ENCODE data around the gene CYS1.

DNA sequence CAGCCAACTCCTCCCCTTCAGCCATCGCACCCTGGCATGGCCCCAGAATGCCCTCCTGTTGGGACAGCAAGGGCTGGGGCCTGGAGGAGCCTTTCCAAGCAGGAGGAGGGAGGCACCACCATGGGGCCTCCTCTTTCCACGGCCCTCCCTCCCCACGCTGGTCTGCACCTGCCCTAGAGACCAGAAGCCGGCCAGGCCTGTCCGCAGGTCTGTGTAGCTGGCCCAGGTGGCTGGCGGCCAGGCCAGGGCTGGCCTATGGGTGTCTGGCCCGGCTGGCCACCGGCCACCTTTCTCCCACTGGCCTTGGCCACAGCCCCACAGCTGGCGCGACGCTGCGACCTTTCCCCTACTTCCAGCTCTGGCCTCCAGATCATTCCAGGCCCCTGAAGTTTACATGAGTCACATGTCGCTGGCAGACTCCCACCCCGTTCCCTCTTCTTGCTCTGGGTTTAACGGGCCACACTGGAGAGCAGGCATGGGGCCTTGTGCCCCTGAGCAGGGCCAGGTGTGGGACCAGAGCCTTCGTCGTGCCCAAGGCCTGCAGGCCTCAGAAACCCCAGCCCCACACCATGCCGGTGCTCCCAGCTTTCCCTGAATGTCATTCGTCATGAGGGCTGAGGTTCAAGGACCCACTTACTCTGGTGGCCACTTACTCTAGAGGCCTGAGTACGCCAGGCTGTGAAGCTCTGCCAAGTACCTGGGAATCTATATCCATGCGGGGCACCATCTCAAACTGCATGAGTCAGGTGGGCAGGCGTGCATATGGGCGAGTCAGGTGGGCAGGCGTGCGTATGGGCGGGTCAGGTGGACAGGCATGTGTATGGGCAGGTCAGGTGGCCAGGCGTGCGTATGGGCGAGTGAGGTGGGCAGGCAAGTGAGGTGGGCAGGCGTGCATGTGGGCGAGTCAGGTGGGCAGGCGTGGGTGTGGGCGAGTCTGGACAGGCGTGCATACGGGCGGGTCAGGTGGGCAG, 70.1 kb downstream of the CYS1 start:
- TF ChIP-seq EP300 (conservative IDR thresholded peaks at IDR 0.05; ENCODE audit: poor library complexity, severe bottlenecking) (no peak), EZH2 (IDR thresholded peaks at IDR 0.05; ENCODE audit: borderline replicate concordance, insufficient read depth, low read length, poor library complexity, severe bottlenecking) (no peak), MXI1 (conservative IDR thresholded peaks at IDR 0.05; ENCODE audit: poor library complexity, severe bottlenecking) (no peak), POLR2AphosphoS5 (IDR thresholded peaks at IDR 0.05) (no peak), RAD21 (conservative IDR thresholded peaks at IDR 0.05) (no peak)
- TF ChIP-seq, protein P1, sequence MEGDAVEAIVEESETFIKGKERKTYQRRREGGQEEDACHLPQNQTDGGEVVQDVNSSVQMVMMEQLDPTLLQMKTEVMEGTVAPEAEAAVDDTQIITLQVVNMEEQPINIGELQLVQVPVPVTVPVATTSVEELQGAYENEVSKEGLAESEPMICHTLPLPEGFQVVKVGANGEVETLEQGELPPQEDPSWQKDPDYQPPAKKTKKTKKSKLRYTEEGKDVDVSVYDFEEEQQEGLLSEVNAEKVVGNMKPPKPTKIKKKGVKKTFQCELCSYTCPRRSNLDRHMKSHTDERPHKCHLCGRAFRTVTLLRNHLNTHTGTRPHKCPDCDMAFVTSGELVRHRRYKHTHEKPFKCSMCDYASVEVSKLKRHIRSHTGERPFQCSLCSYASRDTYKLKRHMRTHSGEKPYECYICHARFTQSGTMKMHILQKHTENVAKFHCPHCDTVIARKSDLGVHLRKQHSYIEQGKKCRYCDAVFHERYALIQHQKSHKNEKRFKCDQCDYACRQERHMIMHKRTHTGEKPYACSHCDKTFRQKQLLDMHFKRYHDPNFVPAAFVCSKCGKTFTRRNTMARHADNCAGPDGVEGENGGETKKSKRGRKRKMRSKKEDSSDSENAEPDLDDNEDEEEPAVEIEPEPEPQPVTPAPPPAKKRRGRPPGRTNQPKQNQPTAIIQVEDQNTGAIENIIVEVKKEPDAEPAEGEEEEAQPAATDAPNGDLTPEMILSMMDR (IDR thresholded peaks at IDR 0.05; ENCODE audit: poor library complexity, severe bottlenecking), result no peak
- TF ChIP-seq, protein P2, sequence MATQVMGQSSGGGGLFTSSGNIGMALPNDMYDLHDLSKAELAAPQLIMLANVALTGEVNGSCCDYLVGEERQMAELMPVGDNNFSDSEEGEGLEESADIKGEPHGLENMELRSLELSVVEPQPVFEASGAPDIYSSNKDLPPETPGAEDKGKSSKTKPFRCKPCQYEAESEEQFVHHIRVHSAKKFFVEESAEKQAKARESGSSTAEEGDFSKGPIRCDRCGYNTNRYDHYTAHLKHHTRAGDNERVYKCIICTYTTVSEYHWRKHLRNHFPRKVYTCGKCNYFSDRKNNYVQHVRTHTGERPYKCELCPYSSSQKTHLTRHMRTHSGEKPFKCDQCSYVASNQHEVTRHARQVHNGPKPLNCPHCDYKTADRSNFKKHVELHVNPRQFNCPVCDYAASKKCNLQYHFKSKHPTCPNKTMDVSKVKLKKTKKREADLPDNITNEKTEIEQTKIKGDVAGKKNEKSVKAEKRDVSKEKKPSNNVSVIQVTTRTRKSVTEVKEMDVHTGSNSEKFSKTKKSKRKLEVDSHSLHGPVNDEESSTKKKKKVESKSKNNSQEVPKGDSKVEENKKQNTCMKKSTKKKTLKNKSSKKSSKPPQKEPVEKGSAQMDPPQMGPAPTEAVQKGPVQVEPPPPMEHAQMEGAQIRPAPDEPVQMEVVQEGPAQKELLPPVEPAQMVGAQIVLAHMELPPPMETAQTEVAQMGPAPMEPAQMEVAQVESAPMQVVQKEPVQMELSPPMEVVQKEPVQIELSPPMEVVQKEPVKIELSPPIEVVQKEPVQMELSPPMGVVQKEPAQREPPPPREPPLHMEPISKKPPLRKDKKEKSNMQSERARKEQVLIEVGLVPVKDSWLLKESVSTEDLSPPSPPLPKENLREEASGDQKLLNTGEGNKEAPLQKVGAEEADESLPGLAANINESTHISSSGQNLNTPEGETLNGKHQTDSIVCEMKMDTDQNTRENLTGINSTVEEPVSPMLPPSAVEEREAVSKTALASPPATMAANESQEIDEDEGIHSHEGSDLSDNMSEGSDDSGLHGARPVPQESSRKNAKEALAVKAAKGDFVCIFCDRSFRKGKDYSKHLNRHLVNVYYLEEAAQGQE (IDR thresholded peaks at IDR 0.05; ENCODE audit: borderline replicate concordance), result no peak

Data from neural cell (in vitro differentiated cells).